ENCODE measurements around the gene AHI1. TPM values are rescaled to one million over a fixed set of nuclear protein-coding genes. Genes with fewer than 3 reads are reported as not detected.

The AHI1 gene
- total and polyA plus RNA-seq, 2 experiments from 2014 or later = 17.1 to 18.4 TPM

DNA sequence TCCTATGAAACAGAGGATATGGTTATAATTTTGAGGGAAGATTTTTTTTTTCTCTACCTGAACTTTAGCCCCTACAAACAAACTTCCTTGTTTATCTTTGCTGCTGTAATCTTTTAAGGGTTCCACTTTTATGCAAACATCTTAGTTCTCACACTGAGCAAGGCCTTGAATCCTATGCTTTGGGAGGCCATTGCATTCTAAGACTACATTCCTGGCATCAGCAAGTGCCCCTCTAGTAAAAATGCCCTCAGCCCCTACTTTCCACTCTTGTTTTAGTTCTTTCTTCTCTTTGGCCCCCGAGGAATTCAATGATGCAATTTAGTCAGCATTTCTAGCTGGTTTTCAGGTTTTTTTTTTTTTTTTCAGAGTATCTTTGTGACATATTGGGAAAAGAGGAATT, 8.1 kb upstream of the AHI1 start:
- H3K9me3 ChIP-seq (ENCODE audit: low read depth) = no peaks in the 10 kb centered on the region
- no peaks in the 10 kb centered on the region for H3K27me3 ChIP-seq
- DNase-seq (ENCODE audit: low read depth in 1 of 2, low spot score in 1 of 2) = no peak
- H3K4me3 ChIP-seq = no peak overlapping the region
- H3K4me1 ChIP-seq (ENCODE audit: low read depth) = no peaks in the 10 kb centered on the region
- TF ChIP-seq, protein P1, sequence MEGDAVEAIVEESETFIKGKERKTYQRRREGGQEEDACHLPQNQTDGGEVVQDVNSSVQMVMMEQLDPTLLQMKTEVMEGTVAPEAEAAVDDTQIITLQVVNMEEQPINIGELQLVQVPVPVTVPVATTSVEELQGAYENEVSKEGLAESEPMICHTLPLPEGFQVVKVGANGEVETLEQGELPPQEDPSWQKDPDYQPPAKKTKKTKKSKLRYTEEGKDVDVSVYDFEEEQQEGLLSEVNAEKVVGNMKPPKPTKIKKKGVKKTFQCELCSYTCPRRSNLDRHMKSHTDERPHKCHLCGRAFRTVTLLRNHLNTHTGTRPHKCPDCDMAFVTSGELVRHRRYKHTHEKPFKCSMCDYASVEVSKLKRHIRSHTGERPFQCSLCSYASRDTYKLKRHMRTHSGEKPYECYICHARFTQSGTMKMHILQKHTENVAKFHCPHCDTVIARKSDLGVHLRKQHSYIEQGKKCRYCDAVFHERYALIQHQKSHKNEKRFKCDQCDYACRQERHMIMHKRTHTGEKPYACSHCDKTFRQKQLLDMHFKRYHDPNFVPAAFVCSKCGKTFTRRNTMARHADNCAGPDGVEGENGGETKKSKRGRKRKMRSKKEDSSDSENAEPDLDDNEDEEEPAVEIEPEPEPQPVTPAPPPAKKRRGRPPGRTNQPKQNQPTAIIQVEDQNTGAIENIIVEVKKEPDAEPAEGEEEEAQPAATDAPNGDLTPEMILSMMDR (IDR thresholded peaks at IDR 0.05; ENCODE audit: low read depth, low read length) = no peak
- no peak overlapping the region for H3K27ac ChIP-seq
- no peaks in the 10 kb centered on the region for H3K36me3 ChIP-seq

DNA sequence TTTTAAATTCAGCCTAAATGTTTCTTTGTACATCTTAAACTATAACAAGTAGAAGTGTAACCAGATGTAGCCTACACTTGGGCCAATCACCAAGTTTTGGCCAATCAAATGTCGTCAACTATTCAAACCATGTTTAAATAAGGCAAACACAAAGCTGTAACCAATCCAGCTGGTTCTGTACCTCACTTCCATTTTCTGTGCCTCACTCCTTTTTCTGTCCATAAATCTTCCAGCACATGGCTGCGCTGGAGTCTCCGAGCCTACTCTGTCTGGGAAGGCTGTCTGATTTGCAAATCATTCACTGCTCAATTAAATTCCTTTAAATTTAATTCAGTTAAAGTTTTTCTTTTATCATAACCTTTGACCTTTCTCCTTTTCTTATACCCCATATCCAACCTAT, 7.7 kb upstream of the AHI1 start:
- TF ChIP-seq, protein P1 (IDR thresholded peaks at IDR 0.05; ENCODE audit: low read depth, low read length) = no peak
- H3K27me3 ChIP-seq = no peaks in the 10 kb centered on the region
- DNase-seq (ENCODE audit: low read depth in 1 of 2, low spot score in 1 of 2) = no peak
- no peaks in the 10 kb centered on the region for H3K36me3 ChIP-seq
- H3K27ac ChIP-seq = no peak overlapping the region
- H3K4me1 ChIP-seq (ENCODE audit: low read depth) = no peaks in the 10 kb centered on the region
- no peak overlapping the region for H3K4me3 ChIP-seq
- H3K9me3 ChIP-seq (ENCODE audit: low read depth) = no peaks in the 10 kb centered on the region

DNA sequence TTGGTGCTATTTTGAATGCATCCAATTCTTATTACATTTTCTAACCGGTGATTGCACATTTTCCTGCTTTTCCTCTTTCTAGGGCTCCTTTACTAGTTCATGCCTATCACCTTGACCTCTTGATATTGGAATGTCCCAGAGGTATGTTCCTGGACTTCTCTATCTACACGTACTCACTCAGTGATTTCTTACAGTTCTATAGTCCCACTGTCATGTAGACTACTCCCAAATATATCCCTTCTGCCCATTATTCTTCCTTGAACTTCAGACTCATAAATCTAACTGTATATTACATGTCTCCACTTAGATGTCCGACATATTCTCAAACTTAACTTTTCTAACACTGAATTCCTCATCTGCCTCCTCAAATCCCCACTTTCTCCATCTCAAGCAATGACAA, 7.2 kb upstream of the AHI1 start:
- no peaks in the 10 kb centered on the region for H3K36me3 ChIP-seq

DNA sequence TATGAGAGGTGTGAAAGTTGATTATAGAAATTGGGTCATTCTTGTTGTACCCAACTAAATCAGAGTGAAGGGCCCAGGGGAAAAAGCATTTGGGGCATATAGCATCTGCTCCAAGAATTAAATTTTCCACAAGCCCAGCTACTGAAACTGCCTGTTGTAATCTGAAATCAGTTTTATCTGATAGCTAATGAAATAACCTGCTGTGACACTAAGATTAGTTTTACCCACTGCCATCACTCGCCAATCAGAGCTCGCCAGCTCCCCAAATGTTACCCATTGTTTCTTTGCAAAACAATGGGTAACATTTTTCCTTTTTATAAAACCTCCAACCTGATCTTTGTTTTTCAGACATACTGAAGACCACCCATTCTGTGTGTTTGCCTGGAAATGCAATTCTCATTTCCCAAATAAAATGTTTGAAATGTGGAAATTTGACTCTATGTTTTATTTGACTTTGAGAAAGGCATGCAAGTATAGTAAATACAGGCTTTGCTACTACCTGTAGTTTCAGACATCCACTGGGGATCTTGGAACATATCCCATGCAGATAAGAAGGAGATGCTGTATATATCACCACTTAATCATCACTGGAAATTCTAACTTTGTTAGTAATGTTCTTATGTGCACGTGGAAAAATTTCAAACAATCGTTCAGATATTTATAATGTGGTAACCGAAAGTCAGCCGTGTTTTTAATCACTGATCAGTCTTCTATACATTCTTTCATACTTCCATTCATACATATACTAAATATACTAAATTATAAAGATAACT, 6.3 kb upstream of the AHI1 start:
- Histone ChIP-seq H3K4me1 (ENCODE audit: low read depth) (no peaks in the 10 kb centered on the region), H3K36me3 (no peaks in the 10 kb centered on the region), H3K4me3 (no peak overlapping the region), H3K27me3 (no peaks in the 10 kb centered on the region), H3K27ac (no peak overlapping the region), H3K9me3 (ENCODE audit: low read depth) (no peaks in the 10 kb centered on the region)
- no peak for DNase-seq (ENCODE audit: low read depth in 1 of 2, low spot score in 1 of 2)
- TF ChIP-seq, protein P1 (IDR thresholded peaks at IDR 0.05; ENCODE audit: low read depth, low read length) = no peak

More for the DNA sequence above, 7.2 kb upstream of the AHI1 start:
- Histone ChIP-seq H3K4me1 (ENCODE audit: low read depth) (no peaks in the 10 kb centered on the region), H3K4me3 (no peak overlapping the region), H3K9me3 (ENCODE audit: low read depth) (no peaks in the 10 kb centered on the region), H3K27ac (no peak overlapping the region), H3K27me3 (no peaks in the 10 kb centered on the region)
- DNase-seq (ENCODE audit: low read depth in 1 of 2, low spot score in 1 of 2) = no peak
- TF ChIP-seq, protein P1 (IDR thresholded peaks at IDR 0.05; ENCODE audit: low read depth, low read length) = no peak

DNA sequence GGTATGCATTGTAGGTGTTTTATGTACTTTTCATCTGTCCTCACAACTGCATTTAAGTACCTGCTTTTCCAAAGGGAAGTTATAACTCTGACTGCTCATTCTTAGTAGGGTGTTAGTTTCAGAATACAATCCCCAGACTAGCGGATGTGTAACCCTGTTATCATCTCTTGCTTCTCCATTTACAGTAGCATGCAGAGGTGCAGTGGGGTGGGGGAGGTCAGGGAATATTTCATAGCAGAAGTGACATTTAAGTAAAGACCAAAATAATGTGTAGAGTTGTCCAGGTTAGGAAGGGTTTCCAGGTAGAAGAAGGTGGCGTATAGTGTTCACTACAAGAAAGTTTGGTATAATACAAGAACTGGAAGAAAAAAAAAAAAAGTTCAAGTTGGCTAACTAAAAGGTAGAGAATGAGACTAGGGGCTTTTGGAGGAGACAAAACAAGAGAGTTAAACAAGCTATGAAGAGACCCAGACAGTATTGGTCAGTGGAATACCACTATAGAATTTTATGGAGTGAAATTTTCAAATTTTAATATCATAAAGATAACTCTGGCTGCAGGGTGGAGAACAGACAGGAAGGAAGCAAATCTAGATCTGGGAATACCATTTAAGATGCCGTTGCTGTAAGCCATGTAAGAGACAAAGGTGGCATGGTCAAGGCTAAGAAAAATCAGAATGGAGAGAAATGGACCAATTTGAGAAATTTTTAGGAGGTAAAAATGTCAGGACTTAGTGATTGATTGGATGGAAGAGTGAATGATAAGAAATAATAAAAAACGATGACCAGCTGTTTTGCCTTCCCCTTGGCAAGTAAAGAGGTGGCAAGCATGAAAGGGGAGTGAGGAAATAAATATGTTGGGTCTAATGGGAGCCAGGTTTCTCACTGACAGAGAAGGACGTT, 2.2 kb upstream of the AHI1 start:
- DNase-seq (ENCODE audit: low read depth in 1 of 2, low spot score in 1 of 2) = no peak
- H3K27ac ChIP-seq = no peak overlapping the region
- peaks cover 3% of the 10 kb centered on the region for H3K4me1 ChIP-seq (ENCODE audit: low read depth)
- no peaks in the 10 kb centered on the region for H3K9me3 ChIP-seq (ENCODE audit: low read depth)
- no peaks in the 10 kb centered on the region for H3K27me3 ChIP-seq
- no peaks in the 10 kb centered on the region for H3K36me3 ChIP-seq
- TF ChIP-seq, protein P1 (IDR thresholded peaks at IDR 0.05; ENCODE audit: low read depth, low read length) = no peak
- no peak overlapping the region for H3K4me3 ChIP-seq

Data from cardiac muscle cell (in vitro differentiated cells and primary cell).